SHP77 treated with DMSO at 0.1 percent for 48 hours (cell line): ENCODE results near the gene PELI3.
A peak's percentile ranks its signal among the peaks of the same experiment; 100 is the strongest.
"Not testable (repeated sequence)": the region's sequence is repeated elsewhere in the genome, so short reads cannot be mapped to it uniquely, and the experiment has no call there.

Experiments used
- DNase-seq: peaks from one replicate; lab custom pipeline; 2025; lab: John Stamatoyannopoulos, UW

The PELI3 gene

GRCh38 chr11:66466225-66467033 is at the start of gene PELI3:
TSS of gene PELI3 (plus strand) at chr11:66466905. CDS start at chr11:66468129, 1,224 bp downstream.
- DNase-seq: peak; percentile 64

- no peak for DNase-seq
Observed at GRCh38 chr11:66417000-66417399, 49.7 kb upstream of the PELI3 start.

GRCh38 chr11:66418168-66418985 is 48.3 kb upstream of the PELI3 start:
- peak; percentile 88 for DNase-seq

GRCh38 chr11:66418986-66419308 is 47.8 kb upstream of the PELI3 start:
- no peak for DNase-seq

GRCh38 chr11:66419825-66420224 is 46.9 kb upstream of the PELI3 start:
- DNase-seq: no peak

- DNase-seq: peak; percentile 42
Observed at GRCh38 chr11:66420671-66421476, 45.8 kb upstream of the PELI3 start, which contains the start of gene NPAS4. TSS of gene NPAS4 (plus strand) at chr11:66421035. CDS start at chr11:66421180, 145 bp downstream.

- no peak for DNase-seq
Observed at GRCh38 chr11:66421492-66422205, 45.1 kb upstream of the PELI3 start.

- no peak for DNase-seq
Observed at GRCh38 chr11:66426314-66426713, 40.4 kb upstream of the PELI3 start.

GRCh38 chr11:66428933-66429332 is 37.8 kb upstream of the PELI3 start:
- no peak for DNase-seq

- peak; percentile 48 for DNase-seq
Observed at GRCh38 chr11:66429983-66430602, 36.6 kb upstream of the PELI3 start.

- DNase-seq: not testable (repeated sequence)
Observed at GRCh38 chr11:66431287-66431686, 35.4 kb upstream of the PELI3 start.

- DNase-seq: not testable (repeated sequence)
Observed at GRCh38 chr11:66431871-66432329, 34.8 kb upstream of the PELI3 start.

GRCh38 chr11:66432597-66432996 is 34.1 kb upstream of the PELI3 start:
- no peak for DNase-seq

GRCh38 chr11:66437979-66438503 is 28.7 kb upstream of the PELI3 start:
- no peak for DNase-seq

GRCh38 chr11:66438504-66439466 is 27.9 kb upstream of the PELI3 start, which contains the start of gene MRPL11:
TSS of gene MRPL11 (minus strand) at chr11:66438848. CDS start at chr11:66438754, 94 bp downstream.
- DNase-seq: peak; percentile 98

GRCh38 chr11:66440101-66440939 is 26.4 kb upstream of the PELI3 start:
- DNase-seq: not testable (repeated sequence)

- DNase-seq: not testable (repeated sequence)
Observed at GRCh38 chr11:66440940-66441282, 25.8 kb upstream of the PELI3 start.

- no peak for DNase-seq
Observed at GRCh38 chr11:66443602-66444001, 23.1 kb upstream of the PELI3 start.

GRCh38 chr11:66447012-66447411 is 19.7 kb upstream of the PELI3 start:
- DNase-seq: no peak
